Superior temporal gyrus (tissue), 1 donor: Measurements from ENCODE around the gene CGN.
"Not testable (repeated sequence)": the region's sequence is repeated elsewhere in the genome, so short reads cannot be mapped to it uniquely, and the experiment has no call there.

Experiments used
- DNase-seq: peaks from one replicate; pipeline ENCODE4 v3.0.0-alpha.2; 2016; ENCODE audit errors: extremely low spot score

CGN gene

GRCh38 chr1:151502035-151502700 lies 9.0 kb upstream of the CGN start:
- no peak for DNase-seq

- DNase-seq, result no peak
Observed at GRCh38 chr1:151502859-151503780, 8.1 kb upstream of the CGN start.

- no peak for DNase-seq
Observed at GRCh38 chr1:151504252-151504651, 6.9 kb upstream of the CGN start.

GRCh38 chr1:151504759-151505158 lies 6.4 kb upstream of the CGN start:
- DNase-seq, result no peak

GRCh38 chr1:151508833-151509232 lies 2.4 kb upstream of the CGN start:
- no peak for DNase-seq

GRCh38 chr1:151509350-151510019 lies 1.7 kb upstream of the CGN start:
- DNase-seq, result no peak

GRCh38 chr1:151510020-151510405 lies 1.2 kb upstream of the CGN start:
- DNase-seq, result no peak

- DNase-seq, result no peak
Observed at GRCh38 chr1:151510614-151510956, 602 bp upstream of the CGN start.

GRCh38 chr1:151511636-151512215 lies 539 bp downstream of the CGN start:
- DNase-seq, result peak; percentile 40

- DNase-seq, result no peak
Observed at GRCh38 chr1:151512326-151512725, 1.1 kb downstream of the CGN start.

GRCh38 chr1:151512801-151513625 lies 1.8 kb downstream of the CGN start:
- no peak for DNase-seq

GRCh38 chr1:151513626-151514121 lies 2.5 kb downstream of the CGN start:
- no peak for DNase-seq

- no peak for DNase-seq
Observed at GRCh38 chr1:151514366-151514765, 3.2 kb downstream of the CGN start.

GRCh38 chr1:151515265-151515664 lies 4.1 kb downstream of the CGN start:
- DNase-seq, result no peak

- DNase-seq, result no peak
Observed at GRCh38 chr1:151516031-151516511, 4.9 kb downstream of the CGN start.

GRCh38 chr1:151518431-151518830 lies 7.2 kb downstream of the CGN start:
- no peak for DNase-seq

- no peak for DNase-seq
Observed at GRCh38 chr1:151518936-151519335, 7.7 kb downstream of the CGN start.

- no peak for DNase-seq
Observed at GRCh38 chr1:151519667-151520066, 8.5 kb downstream of the CGN start.

GRCh38 chr1:151520359-151520758 lies 9.2 kb downstream of the CGN start:
- DNase-seq, result no peak

GRCh38 chr1:151522427-151522826 lies 11.2 kb downstream of the CGN start:
- DNase-seq, result not testable (repeated sequence)

- no peak for DNase-seq
Observed at GRCh38 chr1:151523326-151523725, 12.1 kb downstream of the CGN start.
